AG04450 (cell line): ENCODE results near the gene PAPOLA. TPM values are rescaled to one million over a fixed set of nuclear protein-coding genes. Genes with fewer than 3 reads are reported as not detected.

Experiments used
- CTCF ChIA-PET: fragments of 300-600, 350-600 bp; formaldehyde crosslinking; extraction: SDS; loops from one replicate; lab custom pipeline; 2022; ENCODE audit warnings: antibody characterized with exemption, inconsistent platforms; lab: Charles Lee
- POLR2A ChIA-PET: fragments of 350-600 bp; formaldehyde crosslinking; extraction: SDS; loops from one replicate; lab custom pipeline; 2021; ENCODE audit warnings: antibody characterized with exemption, inconsistent platforms; lab: Yijun Ruan, JAX
- DNase-seq: peaks from one replicate; pipeline ENCODE4 v3.0.0-alpha.2; 2011; ENCODE audit warnings: low read depth, low spot score
- H3K27ac ChIP-seq: one replicate; pipeline ENCODE4 v1.5.1; 2012; ENCODE audit warnings: low read depth, low read length, control low read depth
- H3K27me3 ChIP-seq: one replicate; pipeline ENCODE4 v1.6.0; 2012; ENCODE audit warnings: low read length; ENCODE audit not compliant: control insufficient read depth, insufficient read depth
- H3K4me3 ChIP-seq: 2 replicates; pipeline ENCODE4 v1.5.1; 2011; ENCODE audit warnings: mild to moderate bottlenecking, low read depth, low read length, control low read depth
- H3K9me3 ChIP-seq: 2 replicates; pipeline ENCODE4 v1.5.1; 2012; ENCODE audit warnings: low read length; ENCODE audit not compliant: control insufficient read depth, insufficient read depth
- CTCF ChIP-seq: IDR thresholded peaks from 2 replicates; pipeline ENCODE4 v1.5.1; 2011; ENCODE audit warnings: low read depth, low read length, control low read depth, inconsistent platforms
- polyA plus RNA-seq: library from polyadenylated mRNA; depleted of rRNA; stranded (reverse); fragments of >200 nt; gene quantifications from 2 replicates; pipeline ENCODE4 v1.2.3, GENCODE V29; 2011

Gene PAPOLA
- polyA plus RNA-seq, 1 experiment = 191 TPM

- no peaks in the 10 kb centered on the region for H3K27me3 ChIP-seq
- POLR2A ChIA-PET = no interaction called here
- TF ChIP-seq CTCF = no peak
- H3K9me3 ChIP-seq = no peaks in the 10 kb centered on the region
- H3K27ac ChIP-seq = no peak overlapping the region
- DNase-seq = no peak
- CTCF ChIA-PET = no interaction called here
- H3K4me3 ChIP-seq = no peak overlapping the region
Measured at GRCh38 chr14:96486705-96487104, 15.5 kb upstream of the PAPOLA start.

- Histone ChIP-seq H3K27me3 (no peaks in the 10 kb centered on the region), H3K4me3 (no peak overlapping the region), H3K9me3 (no peaks in the 10 kb centered on the region), H3K27ac (no peak overlapping the region)
- ChIA-PET CTCF (no interaction called here), POLR2A (no interaction called here)
- DNase-seq = no peak
- no peak for TF ChIP-seq CTCF
Measured at GRCh38 chr14:96489327-96489726, 12.9 kb upstream of the PAPOLA start.

- Histone ChIP-seq H3K9me3 (no peaks in the 10 kb centered on the region), H3K4me3 (no peak overlapping the region), H3K27me3 (no peaks in the 10 kb centered on the region), H3K27ac (no peak overlapping the region)
- TF ChIP-seq CTCF = no peak
- DNase-seq = no peak
- CTCF ChIA-PET = no interaction called here
- POLR2A ChIA-PET = no interaction called here
Measured at GRCh38 chr14:96493178-96493577, 9.0 kb upstream of the PAPOLA start.

- Histone ChIP-seq H3K27ac (no peak overlapping the region), H3K27me3 (no peaks in the 10 kb centered on the region), H3K4me3 (no peak overlapping the region), H3K9me3 (no peaks in the 10 kb centered on the region)
- CTCF ChIA-PET = no interaction called here
- DNase-seq = no peak
- TF ChIP-seq CTCF = no peak
- POLR2A ChIA-PET = interaction anchor here (0.6 kb wide), 1 partner anchor 28 kb away, joined by 6 read pairs; no protein-coding TSS in a partner anchor
Measured at GRCh38 chr14:96494331-96494730, 7.9 kb upstream of the PAPOLA start.

- Histone ChIP-seq H3K27me3 (no peaks in the 10 kb centered on the region), H3K27ac (no peak overlapping the region), H3K9me3 (no peaks in the 10 kb centered on the region), H3K4me3 (no peak overlapping the region)
- CTCF ChIA-PET = no interaction called here
- no peak for DNase-seq
- TF ChIP-seq CTCF = no peak
- POLR2A ChIA-PET = no interaction called here
Measured at GRCh38 chr14:96497087-96497486, 5.1 kb upstream of the PAPOLA start.
